Stimulated activated naive CD4-positive, alpha-beta T cell (primary cell): ENCODE results near the gene RALBP1.
"Not testable (repeated sequence)": the region's sequence is repeated elsewhere in the genome, so short reads cannot be mapped to it uniquely, and the experiment has no call there.

Source experiments
- DNase-seq, 6 experiments: peaks; one replicate each; lab custom pipeline; 2025; lab: John Stamatoyannopoulos, UW

RALBP1 gene

GRCh38 chr18:9454061-9454703, 21.1 kb upstream of the RALBP1 start:
- DNase-seq: no peak

GRCh38 chr18:9455718-9456511, 19.4 kb upstream of the RALBP1 start:
- DNase-seq: no peak

- DNase-seq: no peak
Observed at GRCh38 chr18:9466127-9466526, 9.2 kb upstream of the RALBP1 start.

GRCh38 chr18:9466846-9467245, 8.5 kb upstream of the RALBP1 start:
- DNase-seq: no peak

DNA sequence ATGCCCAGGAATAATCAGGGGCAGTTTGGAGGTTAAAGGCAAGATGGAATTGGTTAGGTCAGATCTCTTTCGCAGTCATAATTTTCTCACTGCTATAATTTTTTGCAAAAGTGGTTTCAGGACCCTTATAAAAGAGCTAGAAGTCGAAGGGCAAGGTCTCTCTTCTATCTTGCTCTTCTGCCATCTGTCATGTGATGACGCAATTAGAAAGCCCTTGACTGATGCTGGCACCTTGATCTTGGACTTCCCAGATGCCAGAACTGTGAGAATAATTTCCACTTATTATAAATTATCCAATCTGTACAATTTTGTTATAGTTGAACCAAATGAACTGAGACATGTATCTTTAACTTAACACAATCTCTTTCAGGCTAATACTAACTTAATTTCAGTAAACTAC, 6.3 kb upstream of the RALBP1 start:
- DNase-seq: no peak

GRCh38 chr18:9469685-9470084, 5.6 kb upstream of the RALBP1 start:
- no peak for DNase-seq

DNA sequence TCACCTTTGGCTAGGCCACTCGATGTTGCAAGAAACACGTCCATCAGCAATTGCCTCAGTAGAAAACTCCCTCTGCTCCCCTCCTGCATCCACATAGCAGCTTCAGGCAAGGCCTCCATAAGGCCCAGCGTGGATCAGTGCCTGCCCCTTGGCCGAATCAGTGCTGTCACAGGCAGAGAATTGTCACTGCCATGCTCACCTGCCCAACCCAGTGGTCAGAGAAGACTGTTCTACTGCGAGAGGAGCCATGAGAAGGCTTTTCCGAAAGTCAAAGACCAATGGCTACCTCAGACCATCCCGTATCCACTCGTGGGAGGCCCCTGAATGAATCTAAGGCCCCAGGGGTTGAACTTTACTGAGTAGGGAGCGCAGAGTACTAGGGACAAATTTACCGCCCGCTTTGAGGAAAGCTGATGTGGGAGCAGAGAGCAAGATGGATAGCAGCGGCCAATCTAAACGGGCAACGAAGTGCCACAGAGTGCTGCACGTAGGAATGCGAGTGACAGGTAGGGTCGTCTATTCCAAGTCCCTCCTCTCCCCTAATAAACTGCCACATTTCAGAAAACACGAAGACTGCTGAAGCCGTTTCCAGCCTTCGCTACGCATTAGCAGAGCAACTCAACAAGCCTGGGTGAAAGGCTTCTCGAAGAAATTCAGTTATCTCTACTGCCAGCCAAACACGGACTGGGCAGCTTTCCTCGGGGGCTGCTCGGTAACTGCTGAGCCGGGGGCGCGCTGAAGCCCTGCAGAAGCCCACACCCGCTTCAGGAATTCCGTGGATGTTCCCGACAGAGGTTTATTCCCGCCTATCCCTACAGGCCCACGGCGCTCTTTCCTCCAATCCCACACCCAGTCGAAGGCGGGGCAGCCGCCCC, 968 bp upstream of the RALBP1 start:
- DNase-seq: peak in 2 of 6 experiments; percentile 21 to 46

GRCh38 chr18:9475643-9476591, 604 bp downstream of the RALBP1 start:
- peak in 5 of 6 experiments; percentile 40 to 68 (median 49) for DNase-seq

- DNase-seq: not testable (repeated sequence)
Observed at GRCh38 chr18:9476949-9477348, 1.6 kb downstream of the RALBP1 start.

GRCh38 chr18:9477509-9477908, 2.2 kb downstream of the RALBP1 start:
- no peak for DNase-seq

- DNase-seq: no peak
Observed at GRCh38 chr18:9478545-9478944, 3.2 kb downstream of the RALBP1 start.

GRCh38 chr18:9482790-9483189, 7.5 kb downstream of the RALBP1 start:
- no peak for DNase-seq

- no peak for DNase-seq
Observed at GRCh38 chr18:9483526-9483925, 8.2 kb downstream of the RALBP1 start.

DNA sequence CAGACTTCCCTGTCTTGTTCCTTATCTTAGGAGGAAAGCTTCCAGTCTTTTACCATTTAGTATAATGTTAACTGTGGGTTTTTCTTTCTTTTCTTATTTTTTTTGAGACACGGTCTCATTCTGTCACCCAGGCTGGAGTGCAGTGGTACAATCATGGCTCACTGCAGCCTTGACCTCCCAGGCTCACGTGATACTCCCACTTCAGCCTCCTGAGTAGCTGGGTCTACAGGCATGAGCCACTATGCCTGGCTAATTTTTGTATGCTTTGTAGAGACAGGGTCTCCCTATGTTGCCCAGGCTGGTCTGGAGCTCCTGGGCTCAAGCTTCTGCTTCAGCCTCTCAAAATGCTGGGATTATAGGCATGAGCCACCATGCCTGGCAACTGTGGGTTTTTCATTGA, 9.5 kb downstream of the RALBP1 start:
- DNase-seq: not testable (repeated sequence)

DNA sequence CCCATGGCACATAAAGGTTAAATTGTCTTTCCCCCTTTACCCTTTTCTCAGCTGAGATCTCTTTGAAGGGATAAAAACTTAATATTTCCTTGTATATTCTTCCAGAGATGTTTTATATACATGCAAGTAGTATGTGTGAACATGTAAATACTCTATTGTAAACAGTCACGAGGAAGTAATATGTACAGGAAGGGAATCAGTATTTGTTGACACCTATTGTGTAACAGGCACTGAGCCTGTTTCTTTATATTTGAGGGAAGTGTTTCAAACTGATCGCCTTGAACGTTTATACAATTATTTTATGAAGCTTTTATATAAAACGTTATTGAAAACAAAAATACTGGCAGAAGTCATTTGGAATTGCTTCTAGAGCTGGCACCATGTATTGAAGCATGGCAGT, 13.2 kb downstream of the RALBP1 start:
- no peak for DNase-seq

DNA sequence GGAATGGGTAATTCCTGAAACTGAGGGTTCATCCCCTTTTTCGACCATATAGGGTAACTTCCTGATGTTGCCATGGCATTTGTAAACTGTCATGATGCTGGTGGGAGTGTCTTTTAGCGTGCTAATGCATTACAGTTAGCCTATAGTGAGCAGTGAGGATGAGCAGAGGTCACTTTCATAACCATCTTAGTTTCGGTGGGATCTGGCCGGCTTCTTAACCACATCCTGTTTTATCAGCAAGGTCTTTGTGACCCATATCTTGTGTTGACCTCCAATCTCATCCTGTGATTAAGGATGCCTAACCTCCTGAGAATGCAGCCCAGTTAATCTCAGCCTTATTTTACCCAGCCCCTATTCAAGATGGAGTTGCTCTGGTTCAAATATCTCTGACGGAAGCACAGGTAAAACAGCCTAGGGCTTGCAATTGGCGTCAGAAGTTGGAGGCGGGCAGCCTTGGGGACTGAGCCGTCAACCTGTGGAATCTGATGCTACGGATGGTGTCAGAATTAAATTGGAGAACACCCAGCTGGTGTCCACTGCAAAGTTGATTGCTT, 19.5 kb downstream of the RALBP1 start:
- DNase-seq: no peak

DNA sequence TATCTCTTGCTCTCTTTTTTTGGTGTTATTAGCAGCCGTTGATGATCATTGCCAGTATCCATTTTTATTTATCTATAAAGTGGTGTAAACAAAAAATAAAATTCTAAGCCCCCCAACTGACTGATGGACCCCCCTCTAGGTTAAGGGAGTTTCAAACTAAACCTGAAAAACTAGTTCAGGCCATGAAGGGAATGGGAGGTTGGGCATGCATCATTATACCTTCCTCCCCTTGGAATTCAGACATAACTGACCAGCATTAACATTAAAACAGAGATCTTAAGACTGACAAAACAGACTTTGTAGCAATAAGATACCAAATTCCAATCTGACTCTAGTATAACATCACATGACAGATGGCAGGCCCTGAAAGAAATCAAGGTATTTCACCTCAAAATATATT, 20.2 kb downstream of the RALBP1 start:
- no peak for DNase-seq

GRCh38 chr18:9495916-9496705, 20.8 kb downstream of the RALBP1 start:
- DNase-seq: no peak

DNA sequence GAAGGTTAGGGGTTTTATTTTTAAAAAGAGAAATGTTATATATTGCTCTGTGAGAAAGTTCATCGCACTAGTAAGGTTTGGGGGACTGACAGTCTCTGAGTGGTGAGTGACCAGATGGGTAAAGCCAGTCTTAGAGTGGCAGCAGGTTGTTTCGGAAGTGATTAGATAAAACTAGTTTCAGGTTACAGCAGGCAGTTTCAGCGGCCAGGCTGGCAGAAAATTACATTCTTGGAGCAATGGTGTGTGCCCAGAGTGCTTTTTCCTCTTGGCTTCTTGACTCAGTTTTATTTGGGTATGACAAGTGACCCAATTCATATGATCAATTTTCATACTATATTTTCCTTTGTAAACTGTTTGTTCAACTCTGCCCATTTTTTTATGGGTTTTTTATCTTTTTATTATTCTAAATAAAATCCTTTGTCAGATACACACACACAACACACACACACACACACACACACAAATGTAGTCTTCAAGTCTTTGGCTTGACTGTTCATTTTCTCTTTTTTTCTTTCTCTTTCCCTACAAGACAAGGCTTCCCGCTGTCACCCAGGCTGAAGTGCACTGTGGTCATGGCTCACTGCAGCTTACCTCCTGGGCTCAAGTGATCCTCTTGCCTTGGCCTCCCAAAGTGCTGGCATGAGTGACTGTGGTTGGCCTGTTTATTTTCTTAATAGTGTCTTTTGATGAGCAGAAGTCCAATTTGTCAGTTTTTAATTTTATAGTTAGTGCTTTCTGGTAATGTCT, 30.9 kb downstream of the RALBP1 start:
- no peak for DNase-seq
